ENCODE data around the gene MSLN. TPM values are rescaled to one million over a fixed set of nuclear protein-coding genes. Genes with fewer than 3 reads are reported as not detected.

The MSLN gene
- total and polyA plus RNA-seq, 2 experiments from 2014 or later, result 0.10 TPM; not detected in 1

DNA sequence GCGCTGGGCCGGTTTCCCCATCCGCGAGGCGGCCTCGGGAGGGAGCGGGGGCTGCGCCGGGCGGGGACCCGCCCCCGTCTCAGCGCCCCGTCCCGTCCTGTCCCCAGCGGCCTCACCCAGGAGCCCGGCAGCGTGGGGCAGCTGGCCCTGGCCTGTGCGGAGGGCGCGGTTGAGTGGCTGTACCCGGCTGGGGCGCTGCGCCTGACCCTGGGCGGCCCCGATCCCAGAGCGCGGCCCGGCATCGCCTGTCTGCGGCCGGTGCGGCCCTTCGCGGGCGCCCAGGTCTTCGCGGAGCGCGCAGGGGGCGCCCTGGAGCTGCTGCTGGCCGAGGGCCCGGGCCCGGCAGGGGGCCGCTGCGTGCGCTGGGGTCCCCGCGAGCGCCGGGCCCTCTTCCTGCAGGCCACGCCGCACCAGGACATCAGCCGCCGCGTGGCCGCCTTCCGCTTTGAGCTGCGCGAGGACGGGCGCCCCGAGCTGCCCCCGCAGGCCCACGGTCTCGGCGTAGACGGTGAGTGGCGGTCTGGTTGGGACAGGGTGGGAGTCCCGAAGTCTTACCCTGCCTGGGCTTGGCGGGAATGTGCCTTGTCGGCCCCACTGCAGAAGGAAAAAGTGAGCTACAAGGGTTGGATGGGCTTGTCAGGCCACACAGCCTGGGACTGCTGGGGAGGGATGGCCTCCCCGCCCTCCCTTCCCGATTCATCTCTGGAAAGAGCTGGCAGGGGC lies 44.9 kb upstream of the MSLN start:
- Mint-ChIP-seq H3K36me3 (ENCODE audit: low read depth) (no peaks in the 10 kb centered on the region), H3K27me3 (ENCODE audit: insufficient read depth, low read depth, poor library complexity) (peaks cover 44% of the 10 kb centered on the region), H3K27ac (no peak overlapping the region), H3K4me3 (peak overlapping the region; percentile 64), H3K9me3 (peaks cover 4% of the 10 kb centered on the region; the same call in 1 of the 3 replicates), H3K4me1 (peaks cover 13% of the 10 kb centered on the region; the same call in 2 of the 3 replicates)
- no peaks in the 10 kb centered on the region for H4K20me1 ChIP-seq (replicated peaks; ENCODE audit: insufficient read depth)
- H3K4me2 ChIP-seq, result peak overlapping the region; percentile 81
- H3K4me3 ChIP-seq, result peak overlapping the region; percentile 59
- no peak overlapping the region for H3K27ac ChIP-seq (ENCODE audit: low read depth)
- TF ChIP-seq, protein P1, sequence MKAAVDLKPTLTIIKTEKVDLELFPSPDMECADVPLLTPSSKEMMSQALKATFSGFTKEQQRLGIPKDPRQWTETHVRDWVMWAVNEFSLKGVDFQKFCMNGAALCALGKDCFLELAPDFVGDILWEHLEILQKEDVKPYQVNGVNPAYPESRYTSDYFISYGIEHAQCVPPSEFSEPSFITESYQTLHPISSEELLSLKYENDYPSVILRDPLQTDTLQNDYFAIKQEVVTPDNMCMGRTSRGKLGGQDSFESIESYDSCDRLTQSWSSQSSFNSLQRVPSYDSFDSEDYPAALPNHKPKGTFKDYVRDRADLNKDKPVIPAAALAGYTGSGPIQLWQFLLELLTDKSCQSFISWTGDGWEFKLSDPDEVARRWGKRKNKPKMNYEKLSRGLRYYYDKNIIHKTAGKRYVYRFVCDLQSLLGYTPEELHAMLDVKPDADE (IDR thresholded peaks at IDR 0.05), result no peak
- TF ChIP-seq EZH2 (IDR thresholded peaks at IDR 0.05; ENCODE audit: low read depth, unreplicated experiment), result peak; percentile 17
- no peak for TF ChIP-seq ZNF114 (CRISPR knock-in tag; IDR thresholded peaks at IDR 0.05)
- TF ChIP-seq, protein P2, sequence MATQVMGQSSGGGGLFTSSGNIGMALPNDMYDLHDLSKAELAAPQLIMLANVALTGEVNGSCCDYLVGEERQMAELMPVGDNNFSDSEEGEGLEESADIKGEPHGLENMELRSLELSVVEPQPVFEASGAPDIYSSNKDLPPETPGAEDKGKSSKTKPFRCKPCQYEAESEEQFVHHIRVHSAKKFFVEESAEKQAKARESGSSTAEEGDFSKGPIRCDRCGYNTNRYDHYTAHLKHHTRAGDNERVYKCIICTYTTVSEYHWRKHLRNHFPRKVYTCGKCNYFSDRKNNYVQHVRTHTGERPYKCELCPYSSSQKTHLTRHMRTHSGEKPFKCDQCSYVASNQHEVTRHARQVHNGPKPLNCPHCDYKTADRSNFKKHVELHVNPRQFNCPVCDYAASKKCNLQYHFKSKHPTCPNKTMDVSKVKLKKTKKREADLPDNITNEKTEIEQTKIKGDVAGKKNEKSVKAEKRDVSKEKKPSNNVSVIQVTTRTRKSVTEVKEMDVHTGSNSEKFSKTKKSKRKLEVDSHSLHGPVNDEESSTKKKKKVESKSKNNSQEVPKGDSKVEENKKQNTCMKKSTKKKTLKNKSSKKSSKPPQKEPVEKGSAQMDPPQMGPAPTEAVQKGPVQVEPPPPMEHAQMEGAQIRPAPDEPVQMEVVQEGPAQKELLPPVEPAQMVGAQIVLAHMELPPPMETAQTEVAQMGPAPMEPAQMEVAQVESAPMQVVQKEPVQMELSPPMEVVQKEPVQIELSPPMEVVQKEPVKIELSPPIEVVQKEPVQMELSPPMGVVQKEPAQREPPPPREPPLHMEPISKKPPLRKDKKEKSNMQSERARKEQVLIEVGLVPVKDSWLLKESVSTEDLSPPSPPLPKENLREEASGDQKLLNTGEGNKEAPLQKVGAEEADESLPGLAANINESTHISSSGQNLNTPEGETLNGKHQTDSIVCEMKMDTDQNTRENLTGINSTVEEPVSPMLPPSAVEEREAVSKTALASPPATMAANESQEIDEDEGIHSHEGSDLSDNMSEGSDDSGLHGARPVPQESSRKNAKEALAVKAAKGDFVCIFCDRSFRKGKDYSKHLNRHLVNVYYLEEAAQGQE (IDR thresholded peaks at IDR 0.05; ENCODE audit: unreplicated experiment), result no peak
- TF ChIP-seq, protein P3, sequence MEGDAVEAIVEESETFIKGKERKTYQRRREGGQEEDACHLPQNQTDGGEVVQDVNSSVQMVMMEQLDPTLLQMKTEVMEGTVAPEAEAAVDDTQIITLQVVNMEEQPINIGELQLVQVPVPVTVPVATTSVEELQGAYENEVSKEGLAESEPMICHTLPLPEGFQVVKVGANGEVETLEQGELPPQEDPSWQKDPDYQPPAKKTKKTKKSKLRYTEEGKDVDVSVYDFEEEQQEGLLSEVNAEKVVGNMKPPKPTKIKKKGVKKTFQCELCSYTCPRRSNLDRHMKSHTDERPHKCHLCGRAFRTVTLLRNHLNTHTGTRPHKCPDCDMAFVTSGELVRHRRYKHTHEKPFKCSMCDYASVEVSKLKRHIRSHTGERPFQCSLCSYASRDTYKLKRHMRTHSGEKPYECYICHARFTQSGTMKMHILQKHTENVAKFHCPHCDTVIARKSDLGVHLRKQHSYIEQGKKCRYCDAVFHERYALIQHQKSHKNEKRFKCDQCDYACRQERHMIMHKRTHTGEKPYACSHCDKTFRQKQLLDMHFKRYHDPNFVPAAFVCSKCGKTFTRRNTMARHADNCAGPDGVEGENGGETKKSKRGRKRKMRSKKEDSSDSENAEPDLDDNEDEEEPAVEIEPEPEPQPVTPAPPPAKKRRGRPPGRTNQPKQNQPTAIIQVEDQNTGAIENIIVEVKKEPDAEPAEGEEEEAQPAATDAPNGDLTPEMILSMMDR (conservative IDR thresholded peaks at IDR 0.05; ENCODE audit: low read depth in 2 of 2), result peak; percentile 9 to 54; a peak in 3 of 4 replicates
- H2AFZ ChIP-seq, result no peak overlapping the region
- no peaks in the 10 kb centered on the region for H3K79me2 ChIP-seq (replicated peaks; ENCODE audit: insufficient read depth)
- peaks cover 53% of the 10 kb centered on the region for H3K27me3 ChIP-seq (ENCODE audit: insufficient read depth)
- no peaks in the 10 kb centered on the region for H3F3A ChIP-seq (replicated peaks; ENCODE audit: low read depth)
- no peaks in the 10 kb centered on the region for H3K36me3 ChIP-seq (ENCODE audit: insufficient read depth)
- peaks cover 12% of the 10 kb centered on the region; the same call in 1 of the 2 replicates for H3K4me1 ChIP-seq (ENCODE audit: insufficient read depth)
- ATAC-seq (peak; percentile 17), DNase-seq (ENCODE audit: low spot score) (peak; percentile 62)
- H3K9me2 ChIP-seq (ENCODE audit: insufficient read depth), result no peaks in the 10 kb centered on the region

DNA sequence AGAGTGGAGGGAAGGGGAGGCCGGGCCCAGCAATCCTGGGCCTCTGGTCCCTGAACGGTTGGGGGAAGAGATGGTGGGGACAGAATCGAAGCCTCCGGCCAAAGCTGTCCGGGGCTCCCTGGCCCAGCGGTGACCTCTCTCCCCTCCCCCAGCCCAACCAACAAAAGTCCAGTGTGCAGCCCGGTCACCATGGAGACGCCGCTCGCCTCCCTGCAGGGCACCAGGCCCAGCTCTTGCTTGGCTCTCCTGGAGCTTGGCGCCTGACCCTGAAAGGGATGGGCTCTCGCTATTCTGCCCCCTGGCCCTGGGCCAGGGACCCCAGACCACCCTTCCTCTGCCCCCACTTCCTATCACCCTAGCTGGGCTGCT lies 44.4 kb upstream of the MSLN start:
- Histone ChIP-seq H3K27ac (ENCODE audit: low read depth) (no peak overlapping the region), H2AFZ (no peak overlapping the region), H4K20me1 (replicated peaks; ENCODE audit: insufficient read depth) (no peaks in the 10 kb centered on the region), H3K79me2 (replicated peaks; ENCODE audit: insufficient read depth) (no peaks in the 10 kb centered on the region), H3K9me2 (ENCODE audit: insufficient read depth) (no peaks in the 10 kb centered on the region), H3K4me1 (ENCODE audit: insufficient read depth) (peaks cover 12% of the 10 kb centered on the region; the same call in 1 of the 2 replicates), H3K4me2 (peak overlapping the region; percentile 81), H3K36me3 (ENCODE audit: insufficient read depth) (no peaks in the 10 kb centered on the region), H3K27me3 (ENCODE audit: insufficient read depth) (peaks cover 53% of the 10 kb centered on the region), H3F3A (replicated peaks; ENCODE audit: low read depth) (no peaks in the 10 kb centered on the region), H3K4me3 (peak overlapping the region; percentile 59; the same call in 1 of the 2 replicates)
- peak; percentile 67 for DNase-seq (ENCODE audit: low spot score)
- peak overlapping the region; percentile 64 for H3K4me3 Mint-ChIP-seq
- H3K27ac Mint-ChIP-seq, result no peak overlapping the region
- H3K27me3 Mint-ChIP-seq (ENCODE audit: insufficient read depth, low read depth, poor library complexity), result peaks cover 44% of the 10 kb centered on the region
- H3K9me3 Mint-ChIP-seq, result peaks cover 4% of the 10 kb centered on the region; the same call in 1 of the 3 replicates
- no peaks in the 10 kb centered on the region for H3K36me3 Mint-ChIP-seq (ENCODE audit: low read depth)
- ATAC-seq, result peak; percentile 2
- peaks cover 13% of the 10 kb centered on the region; the same call in 2 of the 3 replicates for H3K4me1 Mint-ChIP-seq
- no peak for TF ChIP-seq EZH2phosphoT487 (IDR thresholded peaks at IDR 0.05; ENCODE audit: unreplicated experiment)
- TF ChIP-seq ZNF114 (CRISPR knock-in tag; IDR thresholded peaks at IDR 0.05), result no peak
- no peak for TF ChIP-seq ZNF331 (CRISPR knock-in tag; IDR thresholded peaks at IDR 0.05; ENCODE audit: low read depth)
- TF ChIP-seq, protein P1 (IDR thresholded peaks at IDR 0.05), result no peak
- TF ChIP-seq JUNB (IDR thresholded peaks at IDR 0.05; ENCODE audit: unreplicated experiment), result no peak
- no peak for TF ChIP-seq EZH2 (IDR thresholded peaks at IDR 0.05; ENCODE audit: low read depth, unreplicated experiment)
- TF ChIP-seq, protein P3 (conservative IDR thresholded peaks at IDR 0.05; ENCODE audit: low read depth in 2 of 2), result no peak
- no peak for TF ChIP-seq STAT1 (IDR thresholded peaks at IDR 0.05; ENCODE audit: unreplicated experiment)
